SU-DHL-6 (cell line): ENCODE data around the gene SLC35F4.

Source experiments
- H2AFZ ChIP-seq: fragments of 200-600 bp; sonication (generic); 2 replicates; pipeline ENCODE4 v1.6.1; 2014; ENCODE audit warnings: low read depth, mild to moderate bottlenecking, moderate library complexity, mixed read lengths, antibody characterized with exemption, low read length; ENCODE audit not compliant: severe bottlenecking
- H3F3A ChIP-seq: fragments of 200-600 bp; shearing (Covaris generic); 2 replicates; pipeline ENCODE4 v1.6.0; 2016; ENCODE audit warnings: antibody characterized with exemption, mild to moderate bottlenecking; ENCODE audit not compliant: insufficient read depth
- H3K27ac ChIP-seq: fragments of 200-600 bp; sonication (generic); 2 replicates; pipeline ENCODE4 v1.5.1; 2016; ENCODE audit warnings: low read depth, mild to moderate bottlenecking, low read length, moderate library complexity, mixed read lengths
- H3K27me3 ChIP-seq: fragments of 200-600 bp; sonication (generic), shearing (Covaris generic); 2 replicates; pipeline ENCODE4 v1.6.0; 2014; ENCODE audit warnings: mild to moderate bottlenecking, low read length
- H3K36me3 ChIP-seq: fragments of 200-600 bp; sonication (generic); 2 replicates; pipeline ENCODE4 v1.6.1; 2014; ENCODE audit warnings: mild to moderate bottlenecking, low read length, mixed read lengths
- H3K4me2 ChIP-seq: fragments of 300-600, 200-600 bp; shearing (Covaris generic), sonication (generic); 2 replicates; pipeline ENCODE4 v1.6.0; 2014; ENCODE audit warnings: low read length, low read depth, mild to moderate bottlenecking; ENCODE audit not compliant: poor library complexity, severe bottlenecking
- H3K4me3 ChIP-seq: fragments of 200-600 bp; sonication (generic); 2 replicates; pipeline ENCODE4 v1.5.1; 2014; ENCODE audit warnings: antibody characterized with exemption, low read length, mild to moderate bottlenecking, mixed read lengths; ENCODE audit not compliant: insufficient read depth, poor library complexity, severe bottlenecking
- H3K79me2 ChIP-seq: fragments of 200-600 bp; sonication (generic); 2 replicates; pipeline ENCODE4 v1.6.1; 2014; ENCODE audit warnings: mild to moderate bottlenecking, low read length, moderate library complexity; ENCODE audit not compliant: insufficient read depth
- H3K9ac ChIP-seq: fragments of 200-600 bp; sonication (generic); 2 replicates; pipeline ENCODE4 v1.7.0; 2014; ENCODE audit warnings: mild to moderate bottlenecking, low read length
- H3K9me2 ChIP-seq: fragments of 200-600 bp; sonication (generic); replicated peaks from 2 replicates; pipeline ENCODE4 v1.6.1; 2014; ENCODE audit warnings: low read length; ENCODE audit not compliant: insufficient read depth
- H3K9me3 ChIP-seq: fragments of 200-600 bp; sonication (generic); 2 replicates; pipeline ENCODE4 v1.6.1; 2014; ENCODE audit warnings: low read length, mixed read lengths; ENCODE audit not compliant: insufficient read depth
- H4K20me1 ChIP-seq: fragments of 200-600 bp; sonication (generic); 2 replicates; pipeline ENCODE4 v1.6.1; 2014; ENCODE audit warnings: low read depth, mild to moderate bottlenecking, antibody characterized with exemption, low read length, moderate library complexity, mixed read lengths
- EZH2phosphoT487 ChIP-seq: fragments of 200-600 bp; sonication (generic), shearing (Covaris generic); conservative IDR thresholded peaks from 2 replicates; pipeline ENCODE4 v1.6.1; 2018; ENCODE audit warnings: mild to moderate bottlenecking, antibody characterized with exemption, low read length, moderate library complexity, mixed read lengths
- TF ChIP-seq, protein P1 (sequence below): fragments of 200-600 bp; sonication (generic); IDR thresholded peaks from one replicate; pipeline ENCODE4 v1.5.1; 2017; ENCODE audit warnings: antibody characterized with exemption, mild to moderate bottlenecking, low read length, moderate library complexity; ENCODE audit not compliant: insufficient read depth, poor library complexity, severe bottlenecking

SLC35F4 gene

DNA sequence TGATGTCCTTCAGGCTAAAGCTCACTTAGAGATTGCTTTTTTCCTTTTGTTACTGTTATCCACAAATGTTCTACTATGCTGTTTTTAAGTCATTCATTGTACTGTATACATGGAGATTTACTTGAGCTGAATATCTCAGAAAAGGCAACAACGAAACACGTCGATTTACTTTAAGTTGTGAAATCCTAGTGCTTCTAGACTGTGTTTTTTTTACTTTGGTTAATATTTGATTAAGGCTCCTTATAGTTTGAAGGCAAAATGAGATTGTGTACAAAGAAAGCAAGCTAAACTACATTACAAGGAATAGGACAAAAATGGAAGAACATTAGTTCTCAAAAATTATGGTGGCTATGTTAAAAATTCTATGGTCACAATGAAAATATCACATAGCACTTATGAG is 114.5 kb downstream of the SLC35F4 start:
- Histone ChIP-seq H3F3A (no peaks in the 10 kb centered on the region), H3K79me2 (no peaks in the 10 kb centered on the region), H2AFZ (no peak overlapping the region), H3K27ac (no peak overlapping the region), H3K4me2 (no peak overlapping the region), H4K20me1 (no peaks in the 10 kb centered on the region), H3K9me3 (no peaks in the 10 kb centered on the region), H3K9me2 (no peaks in the 10 kb centered on the region), H3K9ac (no peak overlapping the region), H3K27me3 (no peaks in the 10 kb centered on the region), H3K36me3 (no peaks in the 10 kb centered on the region), H3K4me3 (no peak overlapping the region)
- TF ChIP-seq EZH2phosphoT487, result no peak
- TF ChIP-seq, protein P1, sequence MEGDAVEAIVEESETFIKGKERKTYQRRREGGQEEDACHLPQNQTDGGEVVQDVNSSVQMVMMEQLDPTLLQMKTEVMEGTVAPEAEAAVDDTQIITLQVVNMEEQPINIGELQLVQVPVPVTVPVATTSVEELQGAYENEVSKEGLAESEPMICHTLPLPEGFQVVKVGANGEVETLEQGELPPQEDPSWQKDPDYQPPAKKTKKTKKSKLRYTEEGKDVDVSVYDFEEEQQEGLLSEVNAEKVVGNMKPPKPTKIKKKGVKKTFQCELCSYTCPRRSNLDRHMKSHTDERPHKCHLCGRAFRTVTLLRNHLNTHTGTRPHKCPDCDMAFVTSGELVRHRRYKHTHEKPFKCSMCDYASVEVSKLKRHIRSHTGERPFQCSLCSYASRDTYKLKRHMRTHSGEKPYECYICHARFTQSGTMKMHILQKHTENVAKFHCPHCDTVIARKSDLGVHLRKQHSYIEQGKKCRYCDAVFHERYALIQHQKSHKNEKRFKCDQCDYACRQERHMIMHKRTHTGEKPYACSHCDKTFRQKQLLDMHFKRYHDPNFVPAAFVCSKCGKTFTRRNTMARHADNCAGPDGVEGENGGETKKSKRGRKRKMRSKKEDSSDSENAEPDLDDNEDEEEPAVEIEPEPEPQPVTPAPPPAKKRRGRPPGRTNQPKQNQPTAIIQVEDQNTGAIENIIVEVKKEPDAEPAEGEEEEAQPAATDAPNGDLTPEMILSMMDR, result no peak

DNA sequence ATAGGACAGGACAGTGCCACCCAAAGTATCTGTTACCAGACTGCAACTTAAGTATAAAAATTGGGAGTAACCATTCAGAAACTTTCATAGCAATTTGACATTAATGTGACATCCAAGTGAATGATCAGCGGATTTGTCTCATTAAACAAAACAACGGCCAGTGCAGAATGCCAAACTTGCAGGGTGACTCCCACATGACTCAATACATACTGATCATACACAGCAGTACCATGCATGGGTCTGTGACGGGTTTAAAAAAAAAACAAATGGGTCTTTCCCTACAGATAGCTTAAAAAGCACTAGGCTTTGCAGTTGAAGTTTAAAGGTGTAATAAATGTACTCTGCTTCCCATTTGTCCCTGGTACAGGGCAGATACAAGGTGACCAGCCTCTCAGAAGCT is 116.6 kb downstream of the SLC35F4 start:
- Histone ChIP-seq H3K9me2 (no peaks in the 10 kb centered on the region), H3K9ac (no peak overlapping the region), H3F3A (no peaks in the 10 kb centered on the region), H3K79me2 (no peaks in the 10 kb centered on the region), H3K27ac (no peak overlapping the region), H3K9me3 (no peaks in the 10 kb centered on the region), H2AFZ (no peak overlapping the region), H4K20me1 (no peaks in the 10 kb centered on the region), H3K36me3 (no peaks in the 10 kb centered on the region), H3K27me3 (no peaks in the 10 kb centered on the region), H3K4me3 (no peak overlapping the region), H3K4me2 (no peak overlapping the region)
- TF ChIP-seq, protein P1, result no peak
- no peak for TF ChIP-seq EZH2phosphoT487

DNA sequence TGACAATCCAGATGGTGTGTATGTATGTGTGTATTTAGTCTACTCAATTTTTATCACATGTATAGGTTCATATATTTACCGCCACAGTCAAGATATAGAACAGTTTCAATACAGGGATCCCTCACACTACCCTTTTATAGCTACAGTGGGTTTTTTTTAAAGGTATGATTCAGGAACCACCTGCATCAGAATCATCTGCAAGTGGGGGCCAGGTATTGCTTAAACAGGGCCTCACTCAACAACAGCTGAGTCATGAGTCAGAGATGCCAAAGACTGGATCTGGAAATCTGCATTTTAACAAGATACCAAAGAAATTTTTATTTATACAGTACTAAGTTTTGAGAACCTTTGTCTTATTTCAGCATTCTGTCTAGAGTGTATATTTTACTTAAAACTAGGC is 117.6 kb downstream of the SLC35F4 start:
- Histone ChIP-seq H3K36me3 (no peaks in the 10 kb centered on the region), H3K27me3 (no peaks in the 10 kb centered on the region), H3K27ac (no peak overlapping the region), H2AFZ (no peak overlapping the region), H3K9ac (no peak overlapping the region), H3F3A (no peaks in the 10 kb centered on the region), H3K9me2 (no peaks in the 10 kb centered on the region), H3K9me3 (no peaks in the 10 kb centered on the region), H3K4me3 (no peak overlapping the region), H4K20me1 (no peaks in the 10 kb centered on the region), H3K4me2 (no peak overlapping the region), H3K79me2 (no peaks in the 10 kb centered on the region)
- no peak for TF ChIP-seq EZH2phosphoT487
- TF ChIP-seq, protein P1, result no peak

DNA sequence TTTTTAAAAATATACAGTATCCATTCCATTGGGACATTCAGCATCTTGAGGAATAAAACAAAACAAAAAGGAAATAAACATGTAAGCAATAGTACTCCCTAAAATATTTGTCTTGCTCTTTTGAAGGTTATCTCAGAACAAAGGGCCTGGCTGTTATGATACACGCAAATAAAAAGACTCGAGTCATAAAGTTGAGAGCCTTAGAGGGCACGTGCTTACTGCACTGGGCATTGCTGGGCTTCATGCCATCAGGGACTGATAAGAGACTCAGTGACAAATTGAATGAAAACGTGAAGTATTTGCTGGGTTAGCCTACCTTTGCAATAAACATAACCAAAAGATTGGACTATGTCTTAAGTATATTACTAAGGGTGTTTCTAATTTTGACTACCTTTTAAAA is 118.9 kb downstream of the SLC35F4 start:
- no peaks in the 10 kb centered on the region for H3K9me3 ChIP-seq
- H3K4me3 ChIP-seq, result no peak overlapping the region
- H3F3A ChIP-seq, result no peaks in the 10 kb centered on the region
- H3K36me3 ChIP-seq, result no peaks in the 10 kb centered on the region
- no peak overlapping the region for H3K27ac ChIP-seq
- H4K20me1 ChIP-seq, result no peaks in the 10 kb centered on the region
- no peak overlapping the region for H3K4me2 ChIP-seq
- no peak overlapping the region for H2AFZ ChIP-seq
- no peaks in the 10 kb centered on the region for H3K9me2 ChIP-seq
- no peaks in the 10 kb centered on the region for H3K27me3 ChIP-seq
- H3K79me2 ChIP-seq, result no peaks in the 10 kb centered on the region
- no peak for TF ChIP-seq EZH2phosphoT487
- TF ChIP-seq, protein P1, result no peak
- no peak overlapping the region for H3K9ac ChIP-seq
